NB4 (cell line): ENCODE measurements around the gene ADAMTSL2.

Source experiments
- CTCF ChIP-seq: IDR thresholded peaks from one replicate; pipeline ENCODE4 v1.5.1; 2012; ENCODE audit warnings: low read depth, low read length
- MAX ChIP-seq: IDR thresholded peaks from 2 replicates; pipeline ENCODE4 v1.6.1; 2011; ENCODE audit warnings: low read depth, low read length
- MYC ChIP-seq: IDR thresholded peaks from 2 replicates; pipeline ENCODE4 v1.6.1; 2011; ENCODE audit warnings: low read depth, low read length
- POLR2A ChIP-seq: IDR thresholded peaks from 2 replicates; pipeline ENCODE4 v1.6.1; 2011; ENCODE audit warnings: mild to moderate bottlenecking; ENCODE audit not compliant: insufficient read length; ENCODE audit errors: extremely low read depth

- TF ChIP-seq CTCF (no peak), POLR2A (no peak), MYC (no peak), MAX (no peak)
Observed at GRCh38 chr9:133505186-133505830, 29.2 kb upstream of the ADAMTSL2 start.
